Activated naive CD8-positive, alpha-beta T cell treated with anti-CD3 and anti-CD28 coated beads, Interleukin-2, amount 50 U/mL, for 16 hours (primary cell): ENCODE results near the gene TMEM9.

Source experiments
- DNase-seq: peaks from one replicate; pipeline ENCODE4 v3.0.0-alpha.2; 2020; ENCODE audit warnings: low read depth, low spot score

TMEM9 gene

DNA sequence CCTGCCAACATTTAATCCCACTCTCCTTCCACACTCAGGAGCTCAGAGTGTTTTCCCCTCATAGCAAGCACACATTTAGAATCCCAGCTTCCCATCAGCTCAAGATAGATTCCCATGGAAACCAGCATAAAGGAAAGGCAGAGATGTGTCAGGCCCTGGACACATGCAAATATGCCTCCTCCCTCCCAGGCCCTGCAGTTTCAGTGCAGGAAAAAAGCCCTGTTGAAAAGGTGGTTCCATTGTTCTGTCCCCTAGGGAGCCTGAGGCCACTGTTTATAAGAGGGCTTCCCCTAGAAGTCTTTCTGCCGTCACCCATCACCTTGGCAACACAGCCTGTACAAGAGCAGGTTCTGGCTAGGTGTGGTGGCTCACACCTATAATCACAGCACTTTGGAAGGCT lies 45.7 kb downstream of the TMEM9 start:
- DNase-seq = no peak

DNA sequence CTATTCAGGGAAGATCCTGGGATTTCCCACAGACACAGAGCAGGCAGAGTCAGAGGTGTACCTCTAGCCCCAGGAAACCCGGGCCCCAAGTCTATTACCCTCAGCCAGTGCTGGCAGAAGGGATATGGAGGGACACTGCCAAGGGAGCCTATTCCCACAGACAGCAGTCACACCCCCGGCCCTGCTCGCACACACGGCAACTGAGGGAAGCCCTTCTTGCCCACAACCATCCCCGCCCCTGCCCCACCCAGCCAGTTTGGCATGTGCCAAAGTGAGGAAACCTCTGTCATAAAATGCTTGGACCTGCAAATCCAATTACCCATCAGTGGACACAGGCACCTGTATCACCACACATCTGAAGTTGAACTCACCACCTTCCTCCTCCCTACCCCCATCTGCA lies 48.6 kb downstream of the TMEM9 start:
- no peak for DNase-seq

- DNase-seq = no peak
Measured at GRCh38 chr1:201104141-201104540, 50.1 kb downstream of the TMEM9 start.

DNA sequence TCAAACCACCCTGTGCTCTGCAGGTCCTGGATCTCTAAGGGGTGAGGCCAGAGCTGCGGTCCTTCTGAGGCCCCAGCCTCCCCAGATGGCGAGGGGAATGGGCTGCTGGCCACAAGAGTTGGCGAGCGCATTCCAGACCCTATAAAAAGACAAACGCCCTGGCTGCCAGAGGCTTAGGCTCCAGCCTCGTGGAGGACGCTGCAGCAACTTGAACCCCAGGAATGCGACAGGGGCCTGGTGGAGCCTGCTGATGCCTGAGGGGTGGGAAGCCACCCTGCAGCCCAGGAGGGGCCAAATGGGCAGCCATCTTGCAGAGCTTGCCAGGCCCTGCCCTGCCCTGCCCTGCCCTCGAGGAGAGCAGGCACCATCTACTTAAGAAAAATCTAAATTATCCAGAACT lies 50.6 kb downstream of the TMEM9 start:
- no peak for DNase-seq

DNA sequence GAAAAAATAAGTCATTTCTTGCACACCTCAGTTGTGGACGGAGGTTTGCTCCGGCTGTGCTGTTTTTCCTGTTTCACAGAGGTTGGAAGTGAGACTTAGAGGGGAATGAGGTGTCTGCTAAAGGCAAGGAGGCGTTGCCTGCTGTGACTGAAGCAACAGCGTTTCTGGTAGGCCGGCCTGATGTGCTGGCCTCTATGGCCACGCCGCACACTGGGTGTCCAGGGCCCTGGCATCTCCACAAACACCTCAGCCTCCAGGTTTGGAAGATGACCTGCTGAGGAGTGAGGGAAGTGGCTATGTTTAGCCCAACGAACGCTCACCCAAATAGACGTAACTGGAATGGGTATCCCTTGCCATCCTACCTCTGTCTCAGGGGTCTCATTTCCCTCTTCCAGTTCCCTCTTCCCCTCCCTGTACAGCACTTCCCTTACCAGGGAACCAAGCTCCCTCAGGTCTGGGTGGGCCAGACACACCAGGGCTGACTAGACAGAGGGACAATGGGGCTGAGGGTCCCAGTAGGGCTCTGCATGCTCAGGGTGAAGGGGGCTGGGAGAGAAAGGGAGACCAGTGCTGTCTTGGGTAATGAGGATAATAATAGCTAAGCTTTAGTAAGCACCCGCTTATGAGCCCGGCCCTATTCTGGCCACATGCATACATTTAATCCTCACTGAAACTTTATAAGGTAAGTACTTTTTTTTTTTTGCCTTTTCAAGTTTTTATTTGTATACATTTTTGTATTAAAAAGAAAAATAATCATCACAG lies 53.9 kb downstream of the TMEM9 start:
- DNase-seq = no peak

DNA sequence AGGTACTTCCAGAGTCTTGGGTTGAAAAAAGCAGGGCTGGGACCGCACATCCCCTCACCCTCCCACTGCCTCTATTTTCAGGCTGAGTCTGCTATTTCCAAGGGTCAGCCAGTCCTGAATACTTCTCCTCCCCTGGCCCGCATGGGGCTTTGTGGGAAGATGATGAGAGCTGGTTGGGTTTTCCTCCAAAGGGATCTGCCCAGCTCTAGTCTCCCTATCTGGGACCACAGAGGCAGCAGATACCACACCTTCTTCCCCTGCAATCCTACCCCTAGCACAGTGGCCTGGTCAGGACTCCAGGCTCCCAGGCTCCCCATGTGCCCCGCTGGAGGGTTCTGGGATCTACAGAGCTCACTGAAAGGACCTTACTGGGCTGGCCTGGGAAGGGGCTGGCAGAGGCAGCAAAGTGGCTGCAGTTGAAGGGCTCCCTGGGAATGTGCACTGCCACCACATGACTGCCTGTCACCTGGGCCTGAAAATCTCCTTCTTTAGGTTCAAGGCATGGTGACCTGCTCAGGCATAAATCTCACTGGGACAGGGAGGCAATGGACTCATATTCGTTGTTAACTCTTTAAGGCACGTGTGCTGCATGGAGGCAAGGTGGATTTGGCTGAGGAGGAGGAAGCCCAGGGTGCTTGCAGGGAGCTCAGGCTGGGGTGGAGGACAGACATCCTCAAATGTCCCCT lies 55.1 kb downstream of the TMEM9 start:
- no peak for DNase-seq

DNA sequence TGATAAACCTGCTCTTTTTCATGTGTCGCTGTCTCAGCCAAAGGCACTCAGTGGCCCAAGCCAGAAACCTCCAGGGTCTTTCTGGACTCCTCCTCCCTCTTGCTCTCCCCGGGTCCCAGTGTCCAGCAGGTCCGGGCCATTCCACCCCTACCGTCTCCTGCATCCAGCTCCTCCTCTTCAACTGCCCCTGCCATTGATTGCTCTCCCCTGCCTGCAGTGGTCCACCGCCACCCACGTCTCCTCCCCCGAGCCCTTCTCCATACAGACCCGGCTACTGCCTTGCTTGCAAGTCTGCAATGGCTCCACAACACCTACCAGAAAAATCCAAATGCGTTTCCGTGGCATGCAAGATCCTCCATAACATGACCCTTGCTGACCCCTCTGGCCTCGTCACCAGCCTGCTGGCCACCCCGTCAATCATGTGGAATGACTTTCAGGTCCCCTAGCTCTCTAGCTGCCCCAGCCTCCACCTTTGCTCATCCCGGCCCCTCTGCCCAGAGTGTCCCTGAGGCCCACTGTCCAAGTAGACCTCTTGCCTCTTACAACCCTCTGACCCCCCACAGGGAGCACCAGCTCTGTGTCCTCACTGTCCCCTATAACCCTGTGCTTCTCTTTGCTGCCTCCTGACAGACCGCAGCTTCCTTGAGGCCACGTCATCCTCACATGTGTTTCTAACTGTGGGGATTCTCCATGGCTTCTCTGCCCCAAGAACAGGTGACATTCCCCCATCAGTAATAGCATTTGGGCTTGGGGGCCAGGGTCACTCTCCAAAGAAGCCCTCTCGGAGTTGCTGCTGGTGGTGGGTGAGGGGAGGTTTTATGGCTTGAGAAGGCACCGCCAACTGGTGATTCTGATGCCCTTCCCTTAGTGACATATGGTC lies 57.1 kb downstream of the TMEM9 start:
- DNase-seq = no peak

DNA sequence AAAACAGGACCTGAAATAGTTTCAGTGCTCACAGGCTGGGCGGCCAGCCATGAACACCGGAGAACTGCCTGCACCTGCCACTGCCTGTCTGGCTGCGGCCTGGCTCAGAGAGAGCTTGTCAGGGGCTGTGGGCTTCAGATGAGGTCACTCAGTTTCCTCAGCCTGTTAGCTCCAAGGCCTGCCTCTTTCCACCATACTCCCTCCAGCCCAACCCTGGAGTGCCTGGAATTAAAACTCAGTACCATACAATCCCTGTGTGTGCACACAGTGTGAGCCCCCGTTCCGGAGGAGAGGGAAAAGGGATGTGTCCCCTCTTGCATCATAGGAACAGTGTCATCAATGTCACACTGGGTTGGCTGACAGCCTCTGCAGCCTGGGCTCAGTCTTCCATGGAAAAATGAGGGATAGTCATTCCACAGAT lies 58.2 kb downstream of the TMEM9 start:
- DNase-seq = no peak

DNA sequence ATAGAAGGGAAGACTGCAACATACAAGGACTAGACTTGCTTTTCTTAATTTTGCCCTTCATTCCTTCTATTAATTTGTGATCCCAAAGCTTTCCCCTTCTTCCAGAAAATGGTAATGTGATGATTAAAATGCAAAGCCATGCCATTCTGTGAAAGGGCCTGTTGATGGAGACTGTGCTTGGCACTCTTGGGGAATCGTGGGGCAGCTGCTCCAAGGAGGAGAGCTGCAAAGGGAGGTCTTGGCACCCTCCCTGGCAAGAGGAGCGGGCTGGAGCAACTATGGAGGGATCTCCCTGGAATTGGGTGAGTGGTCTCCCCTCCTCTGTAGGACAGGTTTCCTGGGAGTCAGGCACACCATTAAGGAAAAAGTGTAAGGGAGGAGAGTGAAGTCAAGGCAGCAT lies 58.7 kb downstream of the TMEM9 start:
- DNase-seq = no peak

GRCh38 chr1:201094832-201095231 lies 59.4 kb downstream of the TMEM9 start:
- DNase-seq = no peak

DNA sequence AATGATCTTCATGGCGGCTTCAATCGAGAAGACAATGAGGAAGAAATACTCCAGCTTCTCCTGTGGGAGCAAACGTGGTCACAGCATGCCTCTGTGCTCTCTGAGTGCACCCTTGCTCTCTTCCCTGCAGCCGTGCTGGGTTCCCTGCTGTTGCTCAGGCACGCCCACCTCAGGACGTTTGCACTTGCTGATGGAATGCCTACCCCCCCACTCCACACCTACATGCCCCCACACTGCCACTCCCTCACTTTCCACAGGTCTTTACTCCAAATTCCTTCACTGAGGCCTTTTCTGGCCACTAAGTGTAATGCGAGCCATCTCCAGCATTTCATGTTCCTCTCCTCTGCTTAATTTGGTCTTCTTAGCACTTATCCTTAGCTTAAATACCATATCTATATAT lies 60.3 kb downstream of the TMEM9 start:
- DNase-seq = no peak

GRCh38 chr1:201093561-201093960 lies 60.7 kb downstream of the TMEM9 start:
- DNase-seq = no peak

DNA sequence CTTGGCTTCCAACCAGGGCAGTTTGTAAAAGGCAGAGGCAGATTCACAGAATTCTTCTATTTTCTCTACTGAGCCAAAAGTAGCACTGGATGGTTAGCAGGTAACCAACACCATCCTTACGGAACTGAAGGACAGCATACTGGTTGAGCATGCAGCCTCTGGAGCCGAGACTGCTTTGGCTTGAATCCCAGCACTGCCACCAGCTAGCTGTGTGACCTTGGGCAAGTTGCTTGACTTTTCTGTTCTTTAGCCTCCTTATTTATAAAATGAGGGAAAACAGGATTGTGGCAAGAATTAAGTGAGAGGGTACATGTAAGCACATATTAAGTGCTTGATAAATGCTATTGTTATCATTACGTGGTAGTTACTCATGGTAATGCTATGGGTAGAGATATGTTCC lies 61.5 kb downstream of the TMEM9 start:
- no peak for DNase-seq

- no peak for DNase-seq
Measured at GRCh38 chr1:201091256-201091655, 63.0 kb downstream of the TMEM9 start.

DNA sequence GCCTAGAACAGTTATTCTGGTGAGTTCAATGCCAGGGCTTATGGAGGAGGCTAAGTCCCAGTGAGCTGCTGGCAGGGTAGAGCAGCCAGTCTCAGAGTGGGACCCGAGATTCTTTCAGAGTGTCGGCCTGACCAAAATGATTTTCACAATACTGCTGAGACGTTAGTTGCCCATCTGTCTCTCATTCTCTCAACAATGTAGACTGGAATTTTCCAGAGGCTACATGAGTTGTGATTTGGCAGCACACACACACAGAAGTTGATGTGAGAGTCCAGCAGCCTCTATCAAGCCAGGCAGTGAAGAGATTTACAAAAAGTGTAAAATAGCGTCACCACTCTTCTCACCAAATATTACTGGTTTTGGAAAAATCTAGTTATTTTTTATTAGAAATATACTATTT lies 63.7 kb downstream of the TMEM9 start:
- DNase-seq = no peak

- DNase-seq = no peak
Measured at GRCh38 chr1:201089596-201089995, 64.7 kb downstream of the TMEM9 start.

DNA sequence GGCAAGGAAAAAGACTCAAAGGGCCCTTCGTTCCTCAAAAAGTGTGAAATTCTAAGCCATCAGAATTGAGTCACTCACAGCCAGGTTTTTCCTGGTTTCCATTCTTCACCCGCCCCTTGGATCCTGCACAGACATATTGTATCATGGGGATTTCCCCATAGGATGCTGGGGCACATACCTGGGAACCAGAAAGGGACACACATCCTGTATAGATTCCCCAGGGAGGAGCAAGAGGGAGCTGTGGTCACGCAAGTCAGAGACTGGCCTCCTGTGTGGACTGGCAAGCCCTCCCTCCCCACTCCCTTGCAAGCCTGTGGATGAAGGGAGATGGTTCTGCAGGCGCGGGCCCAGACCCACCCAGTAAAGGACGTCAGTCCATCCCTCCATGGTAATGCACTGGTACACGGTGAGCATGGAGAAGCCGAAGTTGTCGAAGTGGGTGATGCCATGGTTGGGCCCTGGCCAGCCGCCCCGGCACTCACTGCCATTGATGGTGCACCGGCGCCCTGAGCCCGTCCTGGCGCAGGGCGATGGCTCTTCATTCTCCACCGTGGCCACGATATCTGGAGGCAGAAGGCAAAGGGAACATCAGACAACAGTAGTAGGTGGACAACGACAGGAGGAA lies 65.3 kb downstream of the TMEM9 start:
- no peak for DNase-seq

DNA sequence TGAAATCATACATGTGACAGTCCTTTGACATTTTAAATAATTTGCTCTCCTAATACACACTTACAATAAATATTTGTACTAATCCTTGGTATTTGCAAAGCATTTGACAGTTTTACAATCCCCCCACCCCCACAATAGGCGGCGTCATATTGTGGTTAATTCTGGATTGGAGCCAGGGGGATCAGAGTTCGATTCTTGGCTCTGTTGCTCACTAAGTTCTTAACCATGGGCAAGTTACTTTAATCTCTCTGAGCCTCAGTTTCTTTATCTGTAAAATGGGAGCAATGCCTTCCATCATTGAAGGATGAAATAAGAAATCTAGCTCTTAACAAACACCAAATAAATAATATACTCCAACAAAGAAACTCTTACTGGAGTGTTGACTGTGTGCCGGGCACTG lies 65.9 kb downstream of the TMEM9 start:
- DNase-seq = no peak

GRCh38 chr1:201085902-201086735 lies 68.2 kb downstream of the TMEM9 start:
- no peak for DNase-seq
